HL-60/S4 treated with retinoic acid at 250 ng/mL for 4 days and 3 days (cell line): ENCODE measurements around the gene ROS1.

Experiments used
- in situ Hi-C: fragments of 300-500 bp; cut with MboI; formaldehyde crosslinking; loops from 2 replicates; pipeline ENCODE4 v1.7.0; 2022; ENCODE audit warnings: low sequenced_read_pairs

ROS1 gene

DNA sequence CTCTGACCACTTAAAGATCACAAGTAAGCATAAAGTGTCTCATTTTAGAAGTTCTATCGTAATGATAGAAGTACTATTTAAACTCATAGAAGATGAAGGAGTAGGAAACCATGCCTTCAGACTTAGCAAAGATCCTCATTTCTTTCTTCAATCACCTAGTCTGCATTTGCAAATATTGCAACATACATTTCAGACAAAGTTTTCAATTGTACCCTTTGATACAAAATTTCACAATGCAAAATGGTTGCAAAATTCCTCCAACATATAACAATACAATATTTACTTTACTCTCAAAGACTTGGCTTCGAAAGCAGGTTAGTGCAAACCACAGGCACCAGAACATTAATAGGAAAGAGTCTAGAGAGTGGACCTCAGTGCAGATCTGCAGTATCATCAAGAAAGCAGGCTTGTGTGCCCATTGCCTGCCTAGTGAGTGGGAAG lies 16.1 kb upstream of the ROS1 start:
- in situ Hi-C loops: no loop called here

DNA sequence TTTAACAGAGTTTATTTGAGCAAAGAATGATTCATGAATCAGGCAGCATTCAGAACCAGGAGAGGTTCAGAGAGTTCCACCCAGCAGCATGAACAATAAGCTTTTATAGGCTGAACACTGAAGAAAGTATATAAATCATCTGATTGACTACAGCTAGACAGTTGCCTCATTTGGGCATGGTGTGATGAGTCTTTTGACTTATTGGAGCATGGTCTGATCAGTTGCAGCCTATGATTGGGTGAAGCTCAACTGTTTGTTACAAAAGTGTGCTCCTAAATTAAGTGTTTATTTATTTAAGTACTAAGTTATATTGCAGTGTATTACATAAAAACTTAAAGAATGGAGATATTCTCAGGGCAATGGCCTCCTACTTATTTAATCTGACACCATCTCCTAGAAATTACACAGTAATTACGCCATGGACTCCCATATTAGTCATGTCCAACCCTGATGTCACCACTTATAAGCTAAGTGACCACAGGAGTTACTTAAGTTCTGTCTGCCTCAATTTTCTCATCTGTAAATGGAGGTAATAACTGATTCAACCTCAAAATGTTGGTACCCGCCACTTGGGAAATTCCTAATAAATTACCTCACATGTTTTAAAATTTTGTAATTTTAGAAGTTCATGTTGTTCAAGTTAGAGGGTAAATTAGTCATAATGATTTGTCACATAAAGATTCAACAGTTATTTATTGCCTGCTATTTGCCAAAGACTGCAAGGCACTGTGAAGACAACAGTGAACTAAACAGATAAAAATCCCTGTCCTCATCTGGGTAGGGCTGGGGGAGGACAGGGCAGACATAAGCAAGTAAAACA lies 15.2 kb upstream of the ROS1 start:
- in situ Hi-C loops: no loop called here

GRCh38 chr6:117432273-117432672 lies 6.5 kb upstream of the ROS1 start:
- in situ Hi-C loops: no loop called here

- in situ Hi-C loops: no loop called here
Measured at GRCh38 chr6:117423754-117424153, 2.0 kb downstream of the ROS1 start.

DNA sequence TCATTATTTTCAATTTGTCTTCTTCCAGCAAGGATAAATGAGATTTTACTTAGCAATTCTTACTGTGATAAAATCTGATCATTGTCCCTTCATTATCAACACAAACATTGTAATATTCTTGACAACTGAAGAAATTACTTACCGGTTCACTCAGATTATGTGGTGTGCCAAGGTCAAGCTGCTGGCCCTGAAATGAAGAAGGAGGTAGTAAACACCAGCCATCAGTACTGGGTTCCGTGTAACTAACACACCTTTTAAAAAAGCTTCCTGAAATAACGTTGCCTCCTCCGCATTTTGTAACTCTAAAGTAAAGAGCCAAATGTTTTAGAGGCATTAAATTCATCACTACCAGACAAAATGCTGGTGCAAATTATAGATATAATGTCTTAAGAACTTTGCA lies 7.4 kb downstream of the ROS1 start:
- in situ Hi-C loops: no loop called here

DNA sequence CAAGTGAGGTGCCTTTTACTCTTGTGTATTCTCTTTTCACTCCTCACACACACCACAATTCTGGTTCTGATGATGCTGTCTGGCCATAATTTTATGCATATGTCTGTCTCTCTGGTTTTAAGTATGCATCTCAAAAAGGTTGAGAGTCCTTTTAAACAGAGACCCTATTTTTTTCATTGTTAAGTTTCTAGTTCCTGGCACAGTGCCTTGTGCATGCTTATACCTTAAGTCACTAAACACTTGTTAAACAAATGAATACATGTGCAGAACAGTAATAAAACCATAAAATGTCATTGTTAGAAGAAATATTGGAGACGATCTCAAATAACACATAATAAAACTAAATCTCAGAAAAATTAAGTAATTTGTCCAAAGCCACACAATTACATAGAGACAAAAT lies 7.9 kb downstream of the ROS1 start:
- in situ Hi-C loops: no loop called here

- in situ Hi-C loops: no loop called here
Measured at GRCh38 chr6:117414770-117415169, 11.0 kb downstream of the ROS1 start.

DNA sequence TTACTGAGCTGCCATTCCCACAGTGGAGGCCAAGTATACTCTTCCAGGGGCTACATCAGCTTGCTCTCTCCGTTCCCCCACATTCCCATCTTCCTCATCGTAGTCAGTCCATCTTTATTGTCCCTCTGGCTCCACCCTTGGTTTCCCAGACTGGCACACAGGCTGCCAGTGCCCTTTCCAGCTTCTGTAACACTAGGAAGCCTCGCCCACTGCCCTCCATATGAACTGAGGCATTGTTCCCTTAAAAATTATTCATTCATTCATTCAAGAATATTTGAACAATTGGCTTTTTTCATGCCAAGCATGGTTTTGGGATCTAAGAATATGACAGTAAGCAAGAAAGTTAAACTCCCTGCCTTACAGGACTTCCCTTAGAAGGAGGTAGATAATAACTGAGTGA lies 14.3 kb downstream of the ROS1 start:
- in situ Hi-C loops: no loop called here

DNA sequence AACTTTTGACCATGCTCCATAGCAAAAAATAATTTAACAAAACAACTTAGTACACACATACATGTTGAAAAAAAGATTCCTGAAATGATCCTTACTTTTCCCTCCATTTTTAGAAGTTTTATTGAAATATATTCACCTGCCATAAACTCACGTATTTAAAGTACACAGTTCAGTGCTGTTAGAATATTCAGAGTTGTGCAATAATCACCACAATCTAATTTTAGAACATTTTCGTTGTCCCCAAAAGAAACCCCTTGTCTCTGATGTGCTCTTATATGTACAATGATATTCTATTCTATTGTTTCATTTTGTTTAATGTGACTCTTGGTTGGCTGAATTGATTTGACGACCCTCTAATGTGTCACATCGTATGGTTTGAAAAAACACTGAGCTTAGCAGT lies 15.9 kb downstream of the ROS1 start:
- in situ Hi-C loops: no loop called here

DNA sequence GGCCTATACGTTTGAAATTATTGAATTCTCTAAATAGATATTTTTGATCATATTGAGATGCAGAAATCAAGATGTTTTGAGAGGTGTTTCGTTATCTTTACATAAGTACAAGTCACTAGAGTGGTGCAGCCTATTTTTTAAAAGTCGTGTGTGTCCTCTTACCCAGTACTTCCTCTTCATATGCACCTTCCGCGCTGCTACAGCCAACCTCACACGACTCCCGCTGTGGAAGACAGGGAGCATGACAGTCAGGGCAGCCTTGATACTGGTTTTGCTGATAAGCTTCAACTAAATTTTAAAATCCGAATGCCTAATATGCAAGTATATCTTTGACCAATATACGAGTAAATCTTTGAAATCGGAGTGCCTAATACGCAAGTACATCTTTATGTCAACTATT lies 16.3 kb downstream of the ROS1 start:
- in situ Hi-C loops: no loop called here

DNA sequence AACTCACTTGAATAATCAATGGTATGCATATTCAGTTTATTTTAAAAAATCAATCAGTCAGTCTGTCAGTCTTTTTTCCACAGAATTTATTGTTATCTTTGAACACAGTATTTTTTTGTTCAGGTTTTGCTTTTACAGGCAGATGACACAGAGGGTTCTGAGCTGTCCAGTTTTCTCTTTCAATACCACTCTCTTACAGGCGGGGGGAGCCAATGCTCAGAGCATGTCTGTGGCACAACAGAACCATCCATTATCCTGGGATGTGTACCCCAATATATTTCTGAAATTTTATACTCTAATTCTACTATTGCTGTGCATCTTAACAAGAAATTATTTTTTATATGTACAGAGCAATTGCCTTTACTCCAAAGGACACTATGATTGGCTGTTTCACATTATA lies 21.2 kb downstream of the ROS1 start:
- in situ Hi-C loops: no loop called here

- in situ Hi-C loops: no loop called here
Measured at GRCh38 chr6:117401799-117402198, 23.9 kb downstream of the ROS1 start.

DNA sequence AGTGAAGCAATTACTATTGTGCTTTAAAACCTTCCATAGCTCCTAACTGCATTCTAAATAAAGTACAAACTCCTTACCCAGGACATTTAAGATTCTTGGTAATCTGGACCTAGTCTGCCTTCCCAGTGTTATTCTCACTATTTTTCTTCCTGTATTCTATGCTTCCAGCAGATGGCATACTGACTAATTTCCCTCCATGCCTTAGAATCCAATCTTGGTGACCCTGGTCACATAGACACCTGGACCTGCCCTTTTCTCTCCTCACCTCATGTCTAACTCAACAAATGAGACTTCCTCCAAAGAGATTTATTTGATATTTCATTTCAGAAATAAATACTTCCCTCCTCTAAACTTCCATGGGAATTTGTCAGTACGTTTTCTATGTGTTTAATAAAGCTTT lies 25.8 kb downstream of the ROS1 start:
- in situ Hi-C loops: no loop called here

- in situ Hi-C loops: no loop called here
Measured at GRCh38 chr6:117399126-117399525, 26.6 kb downstream of the ROS1 start.

GRCh38 chr6:117397536-117398227 lies 28.1 kb downstream of the ROS1 start:
- in situ Hi-C loops: no loop called here

- in situ Hi-C loops: no loop called here
Measured at GRCh38 chr6:117396228-117396627, 29.5 kb downstream of the ROS1 start.

DNA sequence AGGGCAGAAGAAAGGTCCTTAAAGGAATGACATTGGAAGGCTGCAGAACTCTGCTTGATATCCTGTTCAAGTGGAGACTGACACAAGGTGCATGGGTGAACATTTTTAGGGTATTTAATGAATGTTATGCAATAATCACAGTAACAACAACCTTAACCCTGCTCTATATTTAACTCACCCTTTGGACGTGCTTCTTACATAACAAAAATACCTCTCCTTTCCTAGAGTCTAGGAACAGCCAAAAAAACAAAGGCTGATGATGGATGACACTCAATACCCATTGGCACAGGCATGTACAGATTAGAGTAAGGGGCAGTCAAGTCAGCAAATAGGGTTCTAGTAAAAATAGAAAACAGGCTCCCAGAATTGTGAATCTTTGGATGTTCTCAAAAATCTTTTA lies 30.6 kb downstream of the ROS1 start:
- in situ Hi-C loops: no loop called here

- in situ Hi-C loops: no loop called here
Measured at GRCh38 chr6:117393045-117393444, 32.7 kb downstream of the ROS1 start.

GRCh38 chr6:117391874-117392583 lies 33.7 kb downstream of the ROS1 start:
- in situ Hi-C loops: no loop called here

DNA sequence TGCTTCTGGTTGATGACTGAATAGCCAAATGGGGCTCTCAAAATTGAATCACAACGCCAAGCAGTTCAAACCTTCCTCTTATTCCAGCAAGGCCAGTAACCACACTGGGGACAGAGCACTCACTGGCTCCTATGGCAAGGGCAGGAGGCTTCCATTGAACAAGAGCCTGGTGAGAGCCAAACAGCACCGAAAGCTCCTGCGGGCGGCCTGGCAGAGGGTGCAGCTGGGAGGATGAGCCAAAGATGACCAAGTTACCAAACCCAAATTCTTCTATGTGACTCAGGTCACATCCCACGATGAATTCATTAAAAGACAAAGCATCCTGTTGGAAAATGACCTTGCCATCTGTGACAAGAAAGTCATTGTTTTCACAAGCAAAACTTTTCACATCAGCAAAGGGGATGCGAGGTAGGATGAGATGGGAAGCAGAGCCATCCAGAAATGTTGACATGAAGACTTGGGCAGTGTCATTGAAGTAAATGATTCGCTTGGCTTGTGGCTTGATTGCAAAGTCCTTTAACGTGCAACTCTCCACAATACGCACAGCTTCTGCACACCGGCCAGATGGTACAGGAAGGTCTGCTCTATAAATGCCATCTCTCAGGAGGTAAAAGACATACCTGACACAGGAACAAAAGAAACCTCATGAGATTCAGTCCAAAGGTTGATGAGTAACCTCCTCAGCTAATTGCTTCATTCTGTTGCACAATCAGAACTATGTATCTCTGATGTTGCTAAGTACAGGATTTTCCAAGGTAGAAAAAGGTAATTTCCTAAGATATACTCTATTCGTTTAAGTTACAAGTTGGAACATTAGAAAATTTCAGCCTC lies 36.3 kb downstream of the ROS1 start:
- in situ Hi-C loops: no loop called here

GRCh38 chr6:117387454-117387974 lies 38.2 kb downstream of the ROS1 start:
- in situ Hi-C loops: no loop called here
